Smooth muscle cell of the umbilical artery (primary cell): ENCODE data around the gene ELP6. TPM values are rescaled to one million over a fixed set of nuclear protein-coding genes. Genes with fewer than 3 reads are reported as not detected.

Experiments used
- total RNA-seq: library from RNA; depleted of rRNA; stranded (reverse); fragments of >200 nt; gene quantifications from 2 replicates; pipeline ENCODE4 v1.2.3, GENCODE V29; 2014

ELP6 gene, protein sequence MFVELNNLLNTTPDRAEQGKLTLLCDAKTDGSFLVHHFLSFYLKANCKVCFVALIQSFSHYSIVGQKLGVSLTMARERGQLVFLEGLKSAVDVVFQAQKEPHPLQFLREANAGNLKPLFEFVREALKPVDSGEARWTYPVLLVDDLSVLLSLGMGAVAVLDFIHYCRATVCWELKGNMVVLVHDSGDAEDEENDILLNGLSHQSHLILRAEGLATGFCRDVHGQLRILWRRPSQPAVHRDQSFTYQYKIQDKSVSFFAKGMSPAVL
- 26.7 and 28.5 TPM in 2 replicates for total RNA-seq

GRCh38 chr3:47513125-47513929 is at the start of gene ELP6:
TSS of gene ELP6 (minus strand) at chr3:47513712. CDS start at chr3:47513590, 122 bp downstream.

DNA sequence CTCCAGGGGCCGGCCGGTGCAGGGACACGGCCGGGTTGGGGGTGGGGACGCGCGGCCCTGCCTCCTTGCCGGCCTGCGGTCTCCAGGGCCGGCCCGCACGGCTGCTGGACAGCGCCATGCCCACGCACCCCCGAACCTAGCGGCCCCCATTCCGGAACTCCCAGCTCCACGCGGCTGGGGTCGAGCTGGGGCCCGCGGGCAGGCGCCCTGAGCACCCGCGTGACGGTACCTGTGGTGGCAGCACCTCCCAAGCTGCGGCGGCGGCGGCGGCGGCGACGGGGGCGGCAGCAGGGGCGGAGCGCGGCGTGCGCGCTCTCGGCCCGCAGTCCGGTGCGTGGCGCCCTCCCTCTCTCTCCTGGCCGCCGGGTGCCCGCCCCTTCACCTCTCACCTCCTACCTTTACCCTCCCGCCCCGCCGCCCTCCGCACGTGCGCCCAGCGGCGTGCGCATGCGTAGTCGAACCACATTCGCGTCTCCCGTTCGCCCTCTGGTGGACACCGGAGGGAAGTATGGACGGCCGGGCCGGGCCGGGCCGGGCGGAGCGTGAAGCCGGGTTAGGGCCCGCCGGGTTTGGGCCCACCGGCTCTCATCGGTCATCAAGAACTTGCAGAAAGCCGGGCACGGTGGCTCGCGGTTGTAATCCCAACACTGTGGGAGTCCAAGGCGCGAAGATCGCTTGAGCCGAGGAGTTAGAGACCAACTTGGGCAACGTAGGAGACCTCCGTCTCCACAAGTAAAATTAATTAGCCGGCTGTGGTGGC is 37.8 kb downstream of the ELP6 start, which contains the start of gene SCAP:
SCAP (minus strand) TSS at position 372 of the 760 bp plus-strand sequence. CDS start 32,948 bp downstream, outside the sequence.

Other genes starting within 250 kb of the ELP6 start
- 1.2 and 4.2 TPM in 2 replicates for gene KIF9, start 230.9 kb downstream of the ELP6 start, total RNA-seq
- 23.8 and 41.7 TPM in 2 replicates for gene KLHL18, start 230.8 kb downstream of the ELP6 start, total RNA-seq
- 32.4 and 46.9 TPM in 2 replicates for gene PTPN23, start 132.7 kb downstream of the ELP6 start, total RNA-seq
- gene SCAP, start 37.8 kb downstream of the ELP6 start, total RNA-seq, result 57.0 and 60.5 TPM in 2 replicates
- 0.18 and 0.30 TPM in 2 replicates for gene CSPG5, start 65.2 kb upstream of the ELP6 start, total RNA-seq